Panc1 (cell line): Measurements from ENCODE around the gene LGI4. TPM values are rescaled to one million over a fixed set of nuclear protein-coding genes. Genes with fewer than 3 reads are reported as not detected.

ENCODE experiments used
- ATAC-seq: fragments of 200-7000 bp; cut with Tn5 transposase; 2 replicates; pipeline ENCODE4 v1.9.1; 2020; ENCODE audit warnings: mild to moderate bottlenecking, moderate library complexity
- BruUV-seq: library from RNA; stranded (reverse); fragments of 400-500 nt; replicated peaks from 2 replicates; lab custom pipeline; 2021; lab: Mats Ljungman, UMichigan
- CTCF ChIA-PET: fragments of 300-600 bp; sonication (Branson Sonifier 250); formaldehyde crosslinking; loops from one replicate; lab custom pipeline; 2022; ENCODE audit warnings: antibody characterized with exemption; lab: Charles Lee
- POLR2A ChIA-PET: fragments of 300-600 bp; sonication (Branson Sonifier 250); formaldehyde crosslinking; loops from one replicate; lab custom pipeline; 2022; ENCODE audit warnings: antibody characterized with exemption; lab: Charles Lee
- DNase-seq: peaks from one replicate; pipeline ENCODE4 v3.0.0-alpha.2; 2010; ENCODE audit warnings: low read depth, low spot score
- H3K27ac ChIP-seq: 2 replicates; pipeline ENCODE4 v1.5.1; 2011; ENCODE audit warnings: mild to moderate bottlenecking, low read length, inconsistent platforms
- H3K27me3 ChIP-seq: fragments of 200-500 bp; sonication (Bioruptor generic); 2 replicates; pipeline ENCODE4 v1.6.0; 2014; ENCODE audit warnings: low read length, inconsistent platforms; ENCODE audit not compliant: control insufficient read depth, insufficient read depth
- H3K36me3 ChIP-seq: fragments of 200-500 bp; sonication (Bioruptor generic); 2 replicates; pipeline ENCODE4 v1.5.1; 2014; ENCODE audit warnings: inconsistent platforms, mild to moderate bottlenecking, low read length, moderate library complexity; ENCODE audit not compliant: control insufficient read depth, insufficient read depth
- H3K4me1 ChIP-seq: 2 replicates; pipeline ENCODE4 v1.5.1; 2011; ENCODE audit warnings: inconsistent platforms, mild to moderate bottlenecking, low read length, moderate library complexity; ENCODE audit not compliant: control insufficient read depth, insufficient read depth
- H3K4me3 ChIP-seq, 2 experiments: 2 replicates each; pipeline ENCODE4 v1.5.1; 2011 to 2012; ENCODE audit warnings: low read depth in 2 of 2, low read length in 2 of 2, mild to moderate bottlenecking in 2 of 2, inconsistent platforms in 1 of 2, moderate library complexity in 1 of 2
- H3K9me3 ChIP-seq: fragments of 200-500 bp; sonication (Bioruptor generic); 2 replicates; pipeline ENCODE4 v1.5.1; 2014; ENCODE audit warnings: low read depth, mild to moderate bottlenecking, inconsistent platforms, low read length, moderate library complexity; ENCODE audit not compliant: control insufficient read depth, insufficient read depth
- CTCF ChIP-seq: fragments of 450-650 bp; IDR thresholded peaks from 2 replicates; pipeline ENCODE4 v1.5.1; 2017; ENCODE audit warnings: mild to moderate bottlenecking
- POLR2AphosphoS5 ChIP-seq: IDR thresholded peaks from 2 replicates; pipeline ENCODE4 v1.6.1; 2012; ENCODE audit warnings: mild to moderate bottlenecking, low read depth, low read length, moderate library complexity
- REST ChIP-seq, 2 experiments: IDR thresholded peaks; 2 replicates each; pipeline ENCODE4 v1.6.1; 2011 to 2012; ENCODE audit warnings: low read depth in 2 of 2, control low read depth in 1 of 2, low read length in 1 of 2, mild to moderate bottlenecking in 1 of 2, moderate library complexity in 1 of 2; ENCODE audit not compliant: insufficient read depth in 1 of 2
- SIN3A ChIP-seq: IDR thresholded peaks from 2 replicates; pipeline ENCODE4 v1.6.1; 2012; ENCODE audit warnings: low read depth, mild to moderate bottlenecking, low read length, moderate library complexity, borderline replicate concordance; ENCODE audit not compliant: insufficient read depth
- TCF7L2 ChIP-seq: IDR thresholded peaks from 2 replicates; pipeline ENCODE4 v1.6.1; 2011; ENCODE audit warnings: mild to moderate bottlenecking, low read depth, low read length, inconsistent platforms
- in situ Hi-C: cut with HindIII; loops from 2 replicates; pipeline ENCODE4 v1.10.0; 2016; ENCODE audit warnings: low sequenced_read_pairs, low pct_unique_long_range_greater_than_20kb
- intact Hi-C: fragments of 100-400 bp; cut with micrococcal nuclease; formaldehyde crosslinking; loops from one replicate; pipeline ENCODE4 v1.10.0; 2022; ENCODE audit not compliant: unreplicated experiment
- total RNA-seq: library from RNA; stranded (reverse); gene quantifications from one replicate; pipeline ENCODE4 v1.2.1, GENCODE V29; 2021; ENCODE audit not compliant: unreplicated experiment

LGI4 gene
- total RNA-seq, 1 experiment from 2014 or later = 0.18 TPM

GRCh38 chr19:35125749-35126623, 8.9 kb downstream of the LGI4 start:
- POLR2A ChIA-PET = no interaction called here
- in situ Hi-C loops = no loop called here
- DNase-seq = no peak
- CTCF ChIA-PET = no interaction called here
- Histone ChIP-seq H3K36me3 (no peaks in the 10 kb centered on the region), H3K9me3 (no peaks in the 10 kb centered on the region), H3K4me1 (peaks cover 8% of the 10 kb centered on the region), H3K27me3 (no peaks in the 10 kb centered on the region), H3K27ac (no peak overlapping the region), H3K4me3 (no peak overlapping the region)
- no peak for ATAC-seq
- no peak for TF ChIP-seq POLR2AphosphoS5
- TF ChIP-seq TCF7L2 = no peak
- TF ChIP-seq REST (IDR thresholded peaks at IDR 0.05; ENCODE audit: insufficient read depth in 1 of 2, low read depth in 2 of 2, low read length in 1 of 2) = no peak
- TF ChIP-seq SIN3A = no peak
- TF ChIP-seq CTCF = no peak
- BruUV-seq = no TSS peak
- intact Hi-C loops = no loop called here

GRCh38 chr19:35125270-35125717, 9.6 kb downstream of the LGI4 start:
- peaks cover 8% of the 10 kb centered on the region for H3K4me1 ChIP-seq
- no peak for ATAC-seq

More at GRCh38 chr19:35125270-35125717, 9.6 kb downstream of the LGI4 start:
- Histone ChIP-seq H3K27ac (peak overlapping the region; percentile 93; the same call in 1 of the 2 replicates), H3K27me3 (no peaks in the 10 kb centered on the region), H3K9me3 (no peaks in the 10 kb centered on the region), H3K36me3 (no peaks in the 10 kb centered on the region), H3K4me3 (no peak overlapping the region)
- ChIA-PET CTCF (no interaction called here), POLR2A (no interaction called here)
- intact Hi-C loops (no loop called here), in situ Hi-C loops (no loop called here)
- TF ChIP-seq TCF7L2 (no peak), SIN3A (no peak), POLR2AphosphoS5 (no peak), CTCF (no peak), REST (IDR thresholded peaks at IDR 0.05; ENCODE audit: insufficient read depth in 1 of 2, low read depth in 2 of 2, low read length in 1 of 2) (no peak)
- BruUV-seq = no TSS peak
- no peak for DNase-seq
